NOMO-1 treated with DMSO at 0.1 percent for 48 hours (cell line): Measurements from ENCODE around the gene SLC6A3.
"Not testable (repeated sequence)": the region's sequence is repeated elsewhere in the genome, so short reads cannot be mapped to it uniquely, and the experiment has no call there.

Source experiments
- DNase-seq: peaks from one replicate; lab custom pipeline; 2025; ENCODE audit not compliant: unreplicated experiment; lab: John Stamatoyannopoulos, UW

The SLC6A3 gene

DNA sequence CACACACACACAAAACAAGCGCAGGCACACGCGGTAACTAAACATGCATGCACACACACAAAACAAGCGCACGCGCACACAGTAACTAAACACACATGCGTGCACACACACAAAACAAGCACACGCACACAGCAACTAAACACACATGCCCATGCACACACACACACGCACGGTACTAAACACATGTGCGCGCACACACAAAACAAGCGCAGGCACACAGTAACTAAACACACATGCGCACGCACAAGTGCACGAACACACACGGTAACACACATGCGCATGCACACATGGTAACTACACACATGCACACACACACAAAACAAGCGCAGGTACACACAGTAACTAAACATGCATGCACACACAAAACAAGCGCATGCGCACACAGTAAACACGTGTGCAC is 19.9 kb upstream of the SLC6A3 start:
- no peak for DNase-seq

DNA sequence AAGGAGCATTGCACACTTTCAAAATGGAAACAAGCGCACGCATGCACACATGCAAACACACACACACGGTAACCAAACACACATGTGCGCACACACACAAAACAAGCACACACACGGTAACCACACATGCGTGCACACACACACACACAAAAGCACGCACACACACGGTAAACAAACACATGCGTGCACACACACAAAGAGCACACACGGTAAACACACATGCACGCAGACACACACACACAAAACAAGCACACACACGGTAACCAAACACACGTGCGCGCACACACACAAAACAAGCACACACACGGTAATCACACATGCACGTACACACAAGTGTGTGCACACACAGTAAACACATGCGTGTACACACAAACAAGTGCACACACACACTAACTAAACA is 19.3 kb upstream of the SLC6A3 start:
- no peak for DNase-seq

- DNase-seq: no peak
Observed at GRCh38 chr5:1464096-1464446, 18.8 kb upstream of the SLC6A3 start.

- DNase-seq: no peak
Observed at GRCh38 chr5:1463326-1464095, 18.3 kb upstream of the SLC6A3 start.

DNA sequence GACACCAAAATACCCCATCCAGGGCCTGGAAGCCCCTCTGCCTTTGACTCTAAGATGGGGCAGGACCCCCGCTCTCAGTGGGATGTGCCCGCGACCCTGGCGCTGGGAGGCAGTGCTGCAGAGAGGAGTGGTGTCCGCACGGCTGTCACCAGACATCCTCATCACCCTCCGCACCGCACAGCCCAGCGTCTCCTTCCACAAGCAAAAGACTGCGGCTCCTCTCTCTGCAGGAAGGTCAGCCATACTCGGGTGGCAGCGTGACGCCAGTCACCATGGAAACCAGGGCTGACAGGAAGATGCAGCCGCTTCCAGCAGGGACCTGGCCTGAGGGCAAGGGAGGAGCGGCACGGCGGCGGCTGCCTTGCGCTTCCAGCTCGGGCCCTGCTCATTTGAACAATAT is 17.1 kb upstream of the SLC6A3 start:
- no peak for DNase-seq

- DNase-seq: no peak
Observed at GRCh38 chr5:1461396-1461795, 16.2 kb upstream of the SLC6A3 start.

DNA sequence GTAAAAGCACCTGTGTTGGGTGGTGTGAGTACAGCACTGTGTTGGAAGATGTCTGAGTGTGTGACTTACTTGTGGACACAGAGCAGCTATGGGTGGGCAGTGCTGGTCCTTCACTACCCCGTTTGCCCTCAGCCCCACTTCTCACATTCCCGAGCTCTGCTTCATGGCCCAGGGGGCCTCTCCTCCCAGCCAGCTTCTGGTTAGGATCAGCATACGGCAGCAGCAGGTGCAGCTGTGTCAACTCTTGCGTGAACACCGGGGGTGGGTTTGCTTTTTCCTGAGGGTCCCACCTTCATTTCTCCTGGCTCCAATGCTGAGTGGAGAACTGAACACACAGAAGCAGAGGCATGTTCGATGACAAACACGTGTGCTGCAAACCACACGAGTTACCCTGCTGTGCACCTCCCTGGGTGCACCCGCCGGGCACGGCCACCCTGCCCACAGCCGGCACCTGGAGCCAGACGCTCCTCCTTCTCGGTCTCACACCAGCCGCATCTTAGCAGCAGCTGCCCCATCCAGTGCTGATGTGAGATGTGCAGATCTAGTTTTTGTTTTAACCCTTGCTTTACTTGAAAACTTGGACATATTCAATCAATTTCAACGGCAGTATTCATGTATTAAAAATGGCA is 14.9 kb upstream of the SLC6A3 start:
- no peak for DNase-seq

- DNase-seq: not testable (repeated sequence)
Observed at GRCh38 chr5:1459435-1459834, 14.2 kb upstream of the SLC6A3 start.

- DNase-seq: not testable (repeated sequence)
Observed at GRCh38 chr5:1456110-1456881, 11.1 kb upstream of the SLC6A3 start.

GRCh38 chr5:1453613-1454012 is 8.4 kb upstream of the SLC6A3 start:
- DNase-seq: no peak

DNA sequence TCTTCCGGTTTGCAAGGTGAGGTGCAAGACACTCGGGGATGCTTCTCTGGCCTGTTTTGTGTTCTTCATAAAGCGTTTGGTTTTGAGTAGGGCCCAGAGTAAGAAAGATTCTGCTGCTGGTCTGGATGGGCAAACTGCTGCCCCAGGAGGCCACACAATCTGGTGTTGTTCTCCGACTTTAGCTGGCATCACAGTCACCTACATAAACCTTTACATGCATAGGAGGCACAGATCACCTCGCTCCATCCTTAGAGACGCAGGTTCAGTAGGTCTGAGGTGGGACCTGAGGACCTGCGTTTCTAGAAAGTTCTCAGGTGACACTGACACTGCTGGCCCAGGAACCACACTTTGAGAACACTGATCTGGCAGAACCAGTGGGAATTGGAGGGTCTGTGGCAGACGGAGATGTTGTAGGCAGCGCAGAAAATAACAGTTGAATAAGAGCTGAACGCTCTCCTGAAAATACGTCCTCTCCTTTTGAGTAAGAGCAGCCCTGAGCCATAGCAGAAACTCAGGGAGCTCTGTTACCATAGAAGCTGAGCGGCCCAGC is 3.9 kb upstream of the SLC6A3 start:
- no peak for DNase-seq

GRCh38 chr5:1448511-1449011 is 3.3 kb upstream of the SLC6A3 start:
- DNase-seq: no peak

DNA sequence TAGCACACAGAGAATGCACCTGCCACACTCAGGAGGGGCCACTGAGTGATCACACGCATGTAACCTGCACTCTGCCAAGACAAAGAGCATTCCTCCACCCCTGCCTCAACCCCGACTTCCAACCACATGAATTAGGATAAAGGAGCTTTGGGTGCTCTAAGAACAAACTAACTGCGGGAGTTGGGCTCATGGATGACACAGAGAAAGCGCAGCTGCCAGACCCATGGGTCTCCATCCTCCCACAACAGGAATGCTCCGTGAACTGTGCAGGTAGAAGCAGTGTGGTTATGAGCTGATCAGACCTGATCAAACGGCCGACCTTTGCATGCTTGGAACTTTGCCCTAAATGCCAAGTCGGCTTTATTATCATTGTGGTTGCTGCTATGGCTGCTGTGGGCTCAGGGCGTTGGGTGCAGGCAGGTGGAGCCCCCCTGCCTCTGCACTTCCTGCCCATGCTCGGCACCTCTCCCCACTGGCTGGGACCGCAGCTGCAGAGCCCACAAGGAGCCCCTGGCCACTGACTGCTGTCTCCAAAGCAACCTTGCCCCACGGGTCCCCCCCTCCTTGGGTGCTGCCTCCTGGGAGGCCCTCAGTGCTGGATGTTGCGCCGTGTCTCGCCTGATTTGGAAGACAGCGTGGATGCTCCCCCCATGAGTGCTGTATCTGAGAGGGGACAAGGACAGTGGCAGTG is 2.6 kb upstream of the SLC6A3 start:
- DNase-seq: no peak

DNA sequence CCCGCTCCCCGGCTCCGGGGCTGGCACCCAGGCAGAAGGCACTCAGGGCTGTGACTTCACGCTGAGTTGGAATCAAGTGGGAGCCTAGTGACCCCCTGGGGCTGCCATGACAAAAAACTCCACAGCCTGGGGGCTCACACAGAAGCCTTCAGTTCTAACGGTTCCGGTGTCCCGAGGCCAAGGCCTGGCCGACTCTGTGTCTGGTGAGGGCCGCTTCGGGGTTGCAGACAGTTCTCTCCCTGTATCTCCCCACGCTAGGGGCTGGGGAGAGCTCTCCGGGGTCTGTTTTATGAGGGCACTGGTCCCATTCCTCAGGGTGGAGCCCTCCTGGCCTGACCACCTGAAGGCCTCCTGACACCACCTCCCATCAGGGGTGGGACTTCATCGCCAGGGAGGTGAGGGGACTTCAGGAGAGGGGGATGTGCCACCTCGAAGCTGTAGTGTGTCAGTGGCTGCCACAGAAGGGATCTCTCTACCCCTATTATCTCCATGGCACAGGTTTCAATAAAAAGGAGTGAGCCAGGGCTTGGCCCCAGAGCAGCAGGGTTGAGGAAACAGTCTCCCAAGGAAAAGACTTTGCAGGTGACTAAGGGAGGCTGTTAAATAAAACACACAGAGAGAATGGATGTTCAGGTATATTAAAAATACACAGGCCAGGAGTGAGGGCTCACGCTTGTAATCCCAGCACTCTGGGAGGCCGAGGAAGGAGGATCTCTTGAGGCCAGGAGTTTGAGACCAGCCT is 1.5 kb upstream of the SLC6A3 start:
- no peak for DNase-seq

DNA sequence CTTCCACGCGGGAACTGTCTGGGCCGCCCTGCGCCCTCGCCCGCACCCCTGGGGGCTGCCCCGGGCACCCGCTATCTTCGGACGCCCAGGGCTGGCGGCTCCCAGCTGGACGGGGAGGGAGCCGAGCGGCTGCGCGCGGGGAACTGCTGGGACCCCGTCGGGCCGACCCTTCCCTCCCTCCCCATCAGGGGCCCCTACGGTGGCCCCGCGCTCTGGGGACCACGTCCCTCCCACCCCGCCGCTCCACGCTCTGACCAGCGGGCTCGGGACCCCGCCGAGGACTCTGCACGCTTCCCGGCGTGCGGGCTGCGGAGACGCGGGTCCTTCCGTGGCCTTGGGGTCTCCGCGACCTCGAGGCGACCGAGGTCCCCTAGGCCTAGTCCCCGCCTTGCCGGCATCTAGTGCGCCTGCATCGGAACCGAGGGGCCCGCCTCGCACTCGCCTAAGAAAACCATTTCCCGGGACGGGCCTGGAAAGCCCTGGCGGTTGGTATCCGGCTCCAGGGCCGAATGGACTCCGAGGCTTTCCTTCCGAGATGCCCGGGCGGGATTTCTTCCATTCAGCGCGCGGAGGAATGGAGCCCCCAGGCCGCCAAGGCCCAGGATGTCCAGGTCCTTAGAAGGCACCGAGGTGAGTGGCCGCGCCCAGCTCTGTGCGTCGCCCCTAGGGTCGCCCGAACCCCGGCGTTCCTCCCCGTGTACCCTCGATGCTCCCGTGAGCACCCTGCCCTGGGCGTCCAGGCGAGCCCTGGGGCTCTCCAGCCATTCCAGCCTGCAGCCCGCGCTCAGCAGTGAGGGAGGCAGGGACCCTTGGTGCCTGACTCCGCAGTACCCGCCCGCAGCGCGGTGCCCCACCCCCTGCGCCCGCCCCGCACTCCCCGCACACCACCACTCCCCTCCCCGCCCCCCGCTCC is 705 bp upstream of the SLC6A3 start:
- no peak for DNase-seq

- no peak for DNase-seq
Observed at GRCh38 chr5:1444361-1445189, 665 bp downstream of the SLC6A3 start.

GRCh38 chr5:1443991-1444360 is 1.3 kb downstream of the SLC6A3 start:
- DNase-seq: no peak

- no peak for DNase-seq
Observed at GRCh38 chr5:1443171-1443570, 2.1 kb downstream of the SLC6A3 start.
